ENCODE results near the gene DPH1.
"Not testable (repeated sequence)": the region's sequence is repeated elsewhere in the genome, so short reads cannot be mapped to it uniquely, and the experiment has no call there.

DPH1 gene

GRCh38 chr17:2008332-2009126 lies 21.4 kb upstream of the DPH1 start:
- no peak for DNase-seq

GRCh38 chr17:2009737-2010136 lies 20.2 kb upstream of the DPH1 start:
- DNase-seq, result no peak

- DNase-seq, result no peak
Measured at GRCh38 chr17:2011411-2012371, 18.3 kb upstream of the DPH1 start.

GRCh38 chr17:2012499-2012898 lies 17.5 kb upstream of the DPH1 start:
- no peak for DNase-seq

DNA sequence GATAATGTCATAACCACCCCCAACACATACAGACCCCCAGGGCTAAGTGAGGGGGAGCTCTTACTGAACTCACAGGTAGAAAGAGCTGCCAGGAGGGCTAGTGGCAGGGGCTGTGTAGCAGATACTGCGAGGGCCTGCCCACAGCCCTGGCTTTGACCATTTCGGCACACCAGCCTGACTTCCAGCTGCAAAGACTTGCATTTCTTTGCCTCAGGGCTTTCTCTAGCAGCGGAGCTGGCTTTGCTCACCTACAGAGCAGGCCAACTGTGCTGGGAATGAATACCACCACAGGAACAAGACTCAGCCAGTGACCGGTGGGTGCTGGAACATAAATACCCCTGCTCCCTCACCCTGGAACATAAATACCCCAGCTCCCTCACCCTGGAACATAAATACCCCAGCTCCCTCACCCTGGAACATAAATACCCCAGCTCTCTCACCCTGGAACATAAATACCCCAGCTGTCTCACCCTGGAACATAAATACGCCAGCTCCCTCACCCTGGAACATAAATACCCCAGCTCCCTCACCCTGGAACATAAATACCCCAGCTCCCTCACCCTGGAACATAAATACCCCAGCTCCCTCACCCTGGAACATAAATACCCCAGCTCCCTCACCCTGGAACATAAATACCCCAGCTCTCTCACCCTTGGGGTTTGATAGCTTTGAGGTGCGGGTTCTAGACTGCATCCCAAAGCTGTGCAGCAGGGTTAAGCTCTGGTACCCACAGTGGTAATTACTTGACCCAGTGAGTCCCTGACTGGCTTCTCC lies 16.5 kb upstream of the DPH1 start:
- not testable (repeated sequence) for DNase-seq

- no peak for DNase-seq
Measured at GRCh38 chr17:2013994-2014317, 16.0 kb upstream of the DPH1 start.

- DNase-seq, result no peak
Measured at GRCh38 chr17:2015314-2015713, 14.6 kb upstream of the DPH1 start.

GRCh38 chr17:2016494-2016893 lies 13.5 kb upstream of the DPH1 start:
- no peak for DNase-seq

- DNase-seq, result no peak
Measured at GRCh38 chr17:2017274-2017941, 12.5 kb upstream of the DPH1 start.

- DNase-seq, result no peak
Measured at GRCh38 chr17:2018716-2019510, 11.0 kb upstream of the DPH1 start.

DNA sequence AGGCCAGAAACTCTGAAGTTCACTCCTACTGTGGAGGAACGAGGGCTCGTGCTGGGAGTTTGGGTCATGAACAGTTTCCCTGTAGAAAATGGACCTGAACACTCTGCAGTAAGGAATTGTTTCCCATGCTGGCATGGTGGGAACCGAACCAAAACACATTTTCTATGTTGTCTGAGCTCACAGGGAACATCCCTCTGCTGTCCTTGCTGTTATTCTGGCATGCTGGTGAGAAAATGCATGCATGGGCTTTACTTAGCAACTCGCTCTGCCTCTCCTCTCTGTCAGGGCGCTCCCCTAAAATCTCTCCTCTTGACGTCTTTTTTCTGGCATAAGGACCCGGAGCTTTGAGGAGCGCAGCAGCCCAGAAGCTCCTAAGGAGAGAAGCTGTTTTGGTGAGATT lies 10.2 kb upstream of the DPH1 start:
- DNase-seq, result no peak

DNA sequence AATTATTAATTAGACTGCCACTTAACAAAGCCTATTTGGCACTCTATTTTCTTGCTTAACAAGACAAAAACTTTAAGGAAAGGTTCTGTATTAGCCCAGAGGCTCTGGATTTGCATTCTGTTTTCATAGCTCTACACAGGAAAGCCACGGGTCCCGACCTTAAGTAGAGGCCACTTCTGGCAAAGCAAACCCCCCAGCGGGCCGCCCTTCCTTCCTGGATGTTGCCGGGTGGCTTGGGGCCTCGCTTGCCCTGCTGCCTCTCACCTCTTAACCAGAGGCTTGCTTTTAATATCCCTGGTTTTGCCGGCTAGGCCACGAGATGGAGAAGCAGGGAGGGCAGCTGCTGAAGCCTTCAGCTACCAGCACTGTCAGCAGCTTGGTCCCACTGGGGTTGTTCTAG lies 9.2 kb upstream of the DPH1 start:
- DNase-seq, result no peak

- no peak for DNase-seq
Measured at GRCh38 chr17:2022647-2023240, 7.2 kb upstream of the DPH1 start.

DNA sequence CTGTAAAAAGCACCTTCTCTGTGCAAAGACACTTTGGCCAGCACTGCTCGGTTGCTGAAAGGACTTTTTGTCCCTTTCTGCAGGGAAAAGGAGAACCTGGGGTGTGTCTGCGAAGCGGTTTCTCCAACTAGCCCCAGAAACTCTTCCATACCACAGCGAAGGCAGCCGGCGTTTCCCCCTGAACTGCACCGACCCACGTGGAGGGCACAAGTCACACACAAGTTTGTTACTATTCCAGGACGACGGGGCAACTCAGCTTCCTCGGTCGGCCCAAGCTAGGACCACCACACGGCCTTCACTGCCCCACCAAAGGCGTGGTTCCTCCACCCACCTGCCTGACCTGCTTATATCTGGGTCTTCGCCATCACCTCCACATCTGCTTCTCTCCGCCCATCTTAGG lies 6.7 kb upstream of the DPH1 start:
- no peak for DNase-seq

DNA sequence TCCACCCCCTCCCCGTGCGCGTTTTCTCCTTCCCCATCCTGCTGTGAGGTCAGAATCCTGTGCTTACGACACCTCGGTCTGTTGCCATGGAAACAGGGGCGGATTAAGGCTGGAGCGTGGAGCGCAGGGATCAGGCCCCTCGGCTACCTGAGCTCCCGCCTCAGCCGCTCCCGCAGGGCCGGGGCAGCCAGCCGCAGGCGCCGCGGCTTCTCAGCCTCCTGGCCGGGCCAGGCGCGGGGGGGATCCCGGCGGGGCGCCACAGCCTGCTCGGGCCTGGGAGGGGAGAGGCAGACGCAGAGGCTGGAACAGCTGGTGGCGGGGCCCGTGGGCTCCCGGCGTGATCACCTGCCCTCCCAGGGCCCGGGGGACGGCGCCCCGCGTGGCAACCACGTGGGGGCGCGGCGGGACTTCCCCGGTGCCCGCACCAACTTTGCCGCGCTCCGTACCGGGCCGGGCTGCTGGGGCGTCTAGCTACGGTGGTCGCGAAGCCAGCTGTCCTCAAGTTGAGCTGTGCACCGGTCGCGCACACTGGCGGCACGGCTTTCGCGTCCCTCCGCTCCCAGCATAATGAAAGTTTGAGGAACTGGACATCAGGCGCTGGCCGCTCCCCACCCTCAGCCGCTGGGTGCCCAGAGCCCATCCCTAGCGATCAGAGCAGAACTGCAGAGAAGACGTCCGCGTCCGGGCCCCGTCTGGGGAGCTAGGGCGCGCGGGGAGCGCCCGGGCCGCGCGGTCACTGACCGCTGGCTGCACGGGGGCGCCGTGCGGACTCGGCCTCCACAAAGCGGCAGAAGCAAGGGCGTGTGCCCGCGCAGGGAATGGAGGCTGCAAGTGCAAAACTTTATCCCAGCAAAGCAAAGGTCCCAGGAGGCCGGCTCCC lies 6.0 kb upstream of the DPH1 start:
- peak; percentile 36 for DNase-seq

- DNase-seq, result no peak
Measured at GRCh38 chr17:2024572-2025219, 5.3 kb upstream of the DPH1 start.

GRCh38 chr17:2025220-2025621 lies 4.7 kb upstream of the DPH1 start, which contains the start of gene RTN4RL1:
Gene RTN4RL1 (minus strand): TSS chr17:2025334. CDS start chr17:2024865, 469 bp downstream.
- peak; percentile 88 for DNase-seq

DNA sequence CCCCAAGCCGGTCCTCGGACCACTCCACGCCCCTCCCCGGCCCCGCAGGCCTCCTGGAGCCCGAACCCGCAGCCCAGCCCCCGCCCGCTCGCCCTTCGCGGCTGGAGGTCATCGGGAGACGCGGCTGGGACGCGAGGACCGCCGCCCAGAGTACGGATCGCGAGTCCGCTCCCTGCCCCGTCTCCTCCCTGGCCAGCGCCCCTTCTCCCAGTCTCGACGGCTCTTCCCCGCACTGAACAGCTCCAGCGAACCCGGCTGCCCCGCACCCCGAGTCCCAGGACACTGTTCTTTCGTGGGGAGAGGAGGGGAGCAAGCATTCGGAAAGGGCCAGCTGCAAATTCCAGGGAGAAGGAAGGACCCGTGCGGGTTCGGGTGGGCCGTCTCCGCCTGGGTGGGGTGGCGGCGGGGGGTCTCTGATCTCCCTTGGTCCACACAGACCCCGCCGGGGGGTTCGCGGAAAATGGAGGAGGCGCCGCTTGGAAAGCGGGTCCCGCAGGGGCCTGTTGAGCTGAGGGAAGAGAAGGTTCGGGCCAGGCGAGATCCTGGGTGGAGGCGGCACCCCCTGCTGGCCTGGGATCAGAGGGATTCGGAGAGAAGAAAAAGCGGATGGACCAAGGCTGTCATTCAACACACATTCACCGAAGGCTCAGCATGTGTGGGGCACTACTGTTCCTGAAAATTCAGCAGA lies 4.2 kb upstream of the DPH1 start:
- peak; percentile 56 for DNase-seq

Data from NCI-H1436 (cell line).